NCI-H345 (cell line): ENCODE results near the gene NIPSNAP2.
"Not testable (repeated sequence)": the region's sequence is repeated elsewhere in the genome, so short reads cannot be mapped to it uniquely, and the experiment has no call there.

Experiments used
- DNase-seq: peaks from one replicate; lab custom pipeline; 2025; lab: John Stamatoyannopoulos, UW

NIPSNAP2 gene

GRCh38 chr7:55964261-55965099, at the start of gene NIPSNAP2:
Gene NIPSNAP2 (plus strand): TSS chr7:55964585. CDS start chr7:55964610, 25 bp downstream.
- DNase-seq: peak; percentile 79

- DNase-seq: no peak
These were observed 46.6 kb upstream of the NIPSNAP2 start for GRCh38 chr7:55917771-55918170.

DNA sequence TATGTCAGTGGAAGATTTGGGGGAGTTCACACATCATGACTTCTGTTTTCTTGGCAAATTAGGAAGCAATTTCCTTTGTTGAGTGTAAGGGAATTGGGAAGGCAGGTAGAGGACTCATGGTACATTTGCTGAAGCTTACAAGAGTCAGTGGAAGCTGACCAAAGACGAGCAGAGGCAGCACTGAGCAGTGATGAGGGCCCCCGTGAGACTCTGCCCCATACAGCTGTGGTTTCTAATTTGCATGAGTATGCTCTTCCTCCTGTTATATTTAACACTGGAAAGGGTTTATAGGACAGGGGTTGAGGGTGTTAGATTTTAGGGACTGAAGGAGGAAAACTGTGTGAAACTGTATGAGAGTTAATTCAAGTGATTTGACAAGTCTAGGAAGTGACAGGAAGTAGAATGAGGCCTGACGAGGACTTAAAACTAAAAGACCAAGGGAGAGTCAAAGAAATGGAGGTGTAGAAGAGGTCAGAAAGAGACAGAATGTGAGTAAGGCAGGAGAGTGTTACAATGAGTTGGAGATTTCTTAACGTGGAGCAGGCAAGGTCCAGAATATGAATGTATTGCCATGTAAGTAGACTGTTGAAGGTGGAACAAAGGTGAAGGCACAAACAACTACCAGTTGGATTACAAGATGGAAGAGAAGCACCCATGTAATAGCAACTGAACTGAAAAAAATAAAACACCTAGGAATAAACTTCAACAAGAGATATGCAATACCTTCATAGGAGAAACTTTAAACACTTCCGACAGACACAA, 36.2 kb upstream of the NIPSNAP2 start:
- DNase-seq: no peak

- no peak for DNase-seq
These were observed 32.8 kb upstream of the NIPSNAP2 start for GRCh38 chr7:55931421-55932151.

GRCh38 chr7:55939514-55940123, 24.8 kb upstream of the NIPSNAP2 start:
- DNase-seq: no peak

- no peak for DNase-seq
These were observed 17.8 kb upstream of the NIPSNAP2 start for GRCh38 chr7:55946545-55946944.

- peak; percentile 92 for DNase-seq
These were observed 12.6 kb upstream of the NIPSNAP2 start, which contains the start of gene MRPS17 for GRCh38 chr7:55951637-55952351. Gene MRPS17 (plus strand): TSS chr7:55951877. CDS start chr7:55953196, 1,319 bp downstream.

DNA sequence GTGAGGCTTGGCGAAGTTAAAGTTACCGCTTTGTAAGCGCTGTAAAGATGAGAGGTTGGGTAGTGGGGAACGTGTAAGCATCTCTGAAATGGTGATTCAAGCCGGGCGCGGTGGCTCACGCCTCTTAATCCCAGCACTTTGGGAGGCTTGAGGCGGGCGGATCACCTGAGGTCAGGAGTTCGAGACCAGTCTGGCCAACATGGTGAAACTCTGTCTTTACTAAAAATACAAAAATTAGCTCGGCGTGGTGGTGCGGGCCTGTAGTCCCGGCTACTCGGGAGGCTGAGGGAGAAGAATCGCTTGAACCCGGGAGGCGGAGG, 12.1 kb upstream of the NIPSNAP2 start:
- not testable (repeated sequence) for DNase-seq

GRCh38 chr7:55953707-55954475, 10.5 kb upstream of the NIPSNAP2 start:
- no peak for DNase-seq

- DNase-seq: no peak
These were observed 7.2 kb upstream of the NIPSNAP2 start for GRCh38 chr7:55957190-55957589.

- no peak for DNase-seq
These were observed 2.4 kb upstream of the NIPSNAP2 start for GRCh38 chr7:55962014-55962413.

DNA sequence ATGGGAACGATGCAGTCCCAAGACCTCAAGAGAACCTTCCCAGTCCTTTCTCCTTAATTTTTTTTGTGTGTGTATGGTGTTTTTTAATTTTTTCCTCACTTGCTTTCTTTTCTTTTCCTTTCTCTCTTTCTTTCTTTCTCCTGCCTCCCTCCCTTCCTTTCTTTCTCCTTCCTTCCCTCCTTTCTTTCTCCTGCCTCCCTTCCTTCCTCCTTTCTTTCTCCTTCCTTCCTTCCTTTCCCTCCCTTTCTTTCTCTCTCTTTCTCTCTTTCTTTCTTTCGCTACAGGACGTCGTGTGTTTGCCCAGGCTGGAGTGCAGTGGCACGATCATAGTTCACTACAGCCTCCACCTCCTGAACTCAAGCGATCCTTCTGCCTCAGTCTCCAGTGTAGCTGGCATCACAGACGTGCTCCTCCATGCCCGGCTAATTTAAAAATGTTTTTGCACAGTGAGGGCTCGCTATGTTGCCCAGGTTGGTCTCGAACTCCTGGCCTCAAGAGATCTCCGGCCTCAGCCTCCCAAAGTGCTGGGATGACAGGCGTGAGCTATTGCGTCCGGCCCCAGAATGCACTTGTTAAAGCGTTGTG, 709 bp upstream of the NIPSNAP2 start:
- no peak for DNase-seq

DNA sequence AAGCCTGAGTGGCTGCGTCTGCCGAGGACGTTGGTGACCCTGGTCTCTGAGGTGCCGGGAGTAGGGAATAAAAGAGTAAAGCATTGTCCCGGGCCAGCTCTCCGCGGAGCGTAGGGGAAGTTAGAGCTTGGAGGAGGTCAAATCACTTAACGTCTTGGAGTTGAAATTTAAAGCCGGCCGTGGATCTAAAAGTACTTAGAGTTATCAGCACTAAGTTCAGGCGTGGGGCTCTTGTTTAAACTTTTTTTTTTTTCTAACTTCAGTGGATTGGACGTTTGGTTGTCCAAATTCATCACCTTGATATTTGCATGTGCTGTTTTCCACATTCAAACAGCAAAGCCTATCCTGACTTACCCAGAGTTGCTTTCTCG, 700 bp downstream of the NIPSNAP2 start:
- DNase-seq: no peak

GRCh38 chr7:55965805-55966421, 1.5 kb downstream of the NIPSNAP2 start:
- DNase-seq: peak; percentile 31

DNA sequence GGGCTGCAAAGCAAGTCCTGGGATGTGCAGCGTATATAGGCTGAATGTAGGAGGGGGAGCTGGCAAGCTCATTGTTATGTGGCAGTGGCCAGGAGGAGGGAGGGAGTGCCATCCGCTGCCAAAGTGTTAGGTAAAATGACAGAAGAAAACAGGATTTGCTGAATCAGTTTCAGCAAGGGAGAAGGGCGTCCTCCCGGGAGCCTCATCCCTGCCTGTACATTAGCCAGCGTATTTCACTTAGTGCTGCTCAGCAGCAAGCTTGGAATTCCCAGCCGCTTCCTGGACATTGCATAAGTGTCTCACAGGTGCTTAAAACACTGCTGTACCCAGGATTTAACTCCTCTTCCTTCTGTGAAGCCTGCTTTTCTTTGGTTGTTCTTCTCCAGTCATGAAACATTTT, 2.5 kb downstream of the NIPSNAP2 start:
- no peak for DNase-seq

DNA sequence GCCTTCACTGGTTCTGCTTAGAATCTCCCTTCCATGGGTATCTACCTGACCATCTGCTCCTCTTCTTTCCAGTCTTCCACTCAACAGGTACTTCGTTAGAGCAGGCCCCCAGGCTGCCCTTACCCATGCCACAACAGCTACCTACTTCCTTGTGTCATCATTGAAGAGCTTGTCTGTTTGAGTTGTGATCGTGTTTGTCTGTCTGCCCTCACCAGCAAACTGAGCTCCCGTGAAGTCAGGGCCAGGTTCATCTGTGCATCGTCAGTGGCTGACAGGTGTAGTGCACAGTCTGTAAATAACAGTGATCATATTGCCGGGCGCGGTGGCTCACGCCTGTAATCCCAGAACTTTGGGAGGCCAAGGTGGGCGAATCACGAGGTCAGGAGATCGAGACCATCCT, 5.0 kb downstream of the NIPSNAP2 start:
- no peak for DNase-seq

DNA sequence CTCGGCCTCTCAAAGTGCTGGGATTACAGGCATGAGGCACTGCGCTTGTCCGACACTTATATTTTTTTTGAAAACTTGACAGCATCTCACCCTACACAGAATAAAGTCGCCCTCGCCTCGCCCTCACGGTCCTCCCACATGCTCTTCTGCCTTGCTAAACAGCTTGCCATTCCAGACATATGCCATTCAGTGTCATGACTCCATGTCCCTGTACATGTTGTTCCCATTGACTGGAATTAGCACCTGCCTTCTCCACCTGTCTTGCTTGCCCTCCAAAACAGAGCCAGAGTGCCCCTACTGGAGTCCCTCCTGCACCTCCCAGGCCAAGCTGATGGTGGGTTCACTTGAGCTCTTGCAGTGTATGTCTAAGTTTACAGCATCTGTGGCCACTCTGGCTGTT, 6.2 kb downstream of the NIPSNAP2 start:
- peak; percentile 72 for DNase-seq

GRCh38 chr7:55970978-55971377, 6.6 kb downstream of the NIPSNAP2 start:
- DNase-seq: peak; percentile 91

GRCh38 chr7:55973747-55974250, 9.4 kb downstream of the NIPSNAP2 start:
- no peak for DNase-seq
